ENCODE results near the gene ZNF268.

DNA sequence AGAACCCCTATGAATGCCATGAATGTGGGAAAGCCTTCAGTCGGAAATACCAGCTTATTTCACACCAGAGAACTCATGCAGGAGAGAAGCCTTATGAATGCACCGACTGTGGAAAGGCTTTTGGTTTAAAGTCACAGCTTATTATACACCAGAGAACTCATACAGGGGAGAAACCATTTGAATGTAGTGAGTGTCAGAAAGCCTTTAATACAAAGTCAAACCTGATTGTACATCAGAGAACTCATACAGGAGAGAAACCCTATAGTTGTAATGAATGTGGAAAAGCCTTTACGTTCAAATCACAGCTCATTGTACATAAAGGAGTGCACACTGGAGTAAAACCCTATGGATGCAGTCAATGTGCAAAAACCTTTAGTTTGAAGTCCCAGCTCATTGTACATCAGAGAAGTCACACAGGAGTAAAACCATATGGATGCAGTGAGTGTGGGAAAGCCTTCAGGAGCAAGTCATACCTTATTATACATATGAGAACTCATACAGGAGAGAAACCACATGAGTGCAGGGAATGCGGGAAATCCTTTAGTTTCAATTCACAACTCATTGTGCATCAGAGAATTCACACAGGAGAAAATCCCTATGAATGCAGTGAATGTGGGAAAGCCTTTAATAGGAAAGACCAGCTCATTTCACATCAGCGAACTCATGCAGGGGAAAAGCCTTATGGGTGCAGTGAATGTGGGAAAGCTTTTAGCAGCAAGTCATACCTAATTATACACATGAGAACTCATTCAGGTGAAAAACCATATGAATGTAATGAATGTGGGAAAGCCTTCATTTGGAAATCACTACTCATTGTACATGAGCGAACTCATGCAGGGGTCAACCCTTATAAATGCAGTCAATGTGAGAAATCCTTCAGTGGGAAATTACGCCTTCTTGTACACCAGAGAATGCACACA is 22.3 kb downstream of the ZNF268 start:
- TF ChIP-seq EZH2 (IDR thresholded peaks at IDR 0.05; ENCODE audit: insufficient read depth, poor library complexity, severe bottlenecking) (no peak), EZH2phosphoT487 (IDR thresholded peaks at IDR 0.05; ENCODE audit: insufficient read depth, low read depth) (no peak)
